CD14-positive monocyte (primary cell): Measurements from ENCODE around the gene IL19. TPM values are rescaled to one million over a fixed set of nuclear protein-coding genes. Genes with fewer than 3 reads are reported as not detected.

ENCODE experiments used
- DNase-seq, 3 donors: peaks; one replicate each; pipeline ENCODE4 v3.0.0-alpha.2; 2011 to 2022
- H2AFZ ChIP-seq: 2 replicates; pipeline ENCODE4 v1.6.0; 2012; ENCODE audit warnings: mild to moderate bottlenecking, low read depth, low read length, inconsistent platforms; ENCODE audit not compliant: insufficient read depth, poor library complexity, severe bottlenecking
- H3K27ac ChIP-seq, 2 donors: 1 replicate in 1 of 2; 2 replicates in 1 of 2; pipeline ENCODE4 v1.5.1; 2012 to 2013; ENCODE audit warnings: low read length in 2 of 2, control low read depth in 1 of 2, inconsistent platforms in 1 of 2, low read depth in 1 of 2, mild to moderate bottlenecking in 1 of 2
- H3K27me3 ChIP-seq, 2 donors: one replicate each; pipeline versions ENCODE4 v1.6.0 to v1.6.1; 2011 to 2013; ENCODE audit warnings: low read length in 2 of 2; ENCODE audit not compliant: control insufficient read depth in 2 of 2, insufficient read depth in 2 of 2
- H3K36me3 ChIP-seq, 2 donors: replicated peaks in 1 of 2; 1 replicate in 1 of 2; 2 replicates in 1 of 2; pipeline versions ENCODE4 v1.5.1 to v1.6.1; 2012 to 2013; ENCODE audit warnings: low read length in 2 of 2, control low read depth in 1 of 2, inconsistent platforms in 1 of 2, mild to moderate bottlenecking in 1 of 2; ENCODE audit not compliant: insufficient read depth in 2 of 2, control insufficient read depth in 1 of 2
- H3K4me1 ChIP-seq, 2 donors: 1 replicate in 1 of 2; 2 replicates in 1 of 2; pipeline versions ENCODE4 v1.5.1 to v1.6.1; 2012 to 2013; ENCODE audit warnings: low read length in 2 of 2, control low read depth in 1 of 2, inconsistent platforms in 1 of 2, mild to moderate bottlenecking in 1 of 2, moderate library complexity in 1 of 2; ENCODE audit not compliant: insufficient read depth in 2 of 2, control insufficient read depth in 1 of 2
- H3K4me2 ChIP-seq: replicated peaks from 2 replicates; pipeline ENCODE3; 2012; ENCODE audit warnings: low read length, moderate library complexity, mild to moderate bottlenecking; ENCODE audit not compliant: poor library complexity, severe bottlenecking; ENCODE audit errors: extremely low read depth
- H3K4me3 ChIP-seq, 3 experiments: fragments of 200-600 bp in 1 of 3; sonication (generic) in 1 of 3; replicated peaks in 1 of 3; 1 replicate in 2 of 3; 2 replicates in 1 of 3; pipeline ENCODE4 v1.5.1; 2011 to 2013; ENCODE audit warnings: low read length in 3 of 3, mild to moderate bottlenecking in 3 of 3, control low read depth in 2 of 3, low read depth in 2 of 3, inconsistent platforms in 1 of 3, moderate library complexity in 1 of 3
- H3K79me2 ChIP-seq: 2 replicates; pipeline ENCODE4 v1.6.0; 2012; ENCODE audit warnings: mild to moderate bottlenecking, control low read depth, inconsistent platforms, low read length, moderate library complexity; ENCODE audit not compliant: insufficient read depth
- H3K9ac ChIP-seq: 2 replicates; pipeline ENCODE4 v1.6.0; 2017; ENCODE audit warnings: low read length, mild to moderate bottlenecking; ENCODE audit not compliant: insufficient read depth, poor library complexity, severe bottlenecking
- H3K9me3 ChIP-seq, 2 donors: replicated peaks in 1 of 2; 1 replicate in 1 of 2; 2 replicates in 1 of 2; pipeline versions ENCODE4 v1.5.1 to v1.6.1; 2012 to 2013; ENCODE audit warnings: low read length in 2 of 2, control low read depth in 1 of 2; ENCODE audit not compliant: control insufficient read depth in 1 of 2, insufficient read depth in 1 of 2
- H4K20me1 ChIP-seq: 2 replicates; pipeline ENCODE4 v1.6.0; 2012; ENCODE audit warnings: mild to moderate bottlenecking, low read length, control low read depth, moderate library complexity; ENCODE audit not compliant: insufficient read depth
- H3K27ac Mint-ChIP-seq, 7 donors: one replicate each; pipeline ENCODE4 v1.8.0; 2020; ENCODE audit warnings: mild to moderate bottlenecking in 7 of 7, mixed read lengths in 7 of 7, moderate library complexity in 6 of 7, inconsistent platforms in 2 of 7
- H3K27me3 Mint-ChIP-seq, 3 donors: one replicate each; pipeline ENCODE4 v1.8.0; 2021 to 2022; ENCODE audit warnings: low read depth in 3 of 3, mild to moderate bottlenecking in 3 of 3, mixed read lengths in 3 of 3, moderate library complexity in 3 of 3, inconsistent platforms in 1 of 3
- H3K36me3 Mint-ChIP-seq, 2 donors: one replicate each; pipeline ENCODE4 v1.8.0; 2020; ENCODE audit warnings: mixed read lengths in 2 of 2, inconsistent platforms in 1 of 2, mild to moderate bottlenecking in 1 of 2
- H3K4me1 Mint-ChIP-seq: one replicate; pipeline ENCODE4 v1.8.0; 2020; ENCODE audit warnings: mild to moderate bottlenecking, mixed read lengths
- H3K4me3 Mint-ChIP-seq, 2 donors: one replicate each; pipeline ENCODE4 v1.8.0; 2020; ENCODE audit warnings: mild to moderate bottlenecking in 2 of 2, mixed read lengths in 2 of 2, moderate library complexity in 1 of 2
- H3K9me3 Mint-ChIP-seq, 7 donors: one replicate each; pipeline ENCODE4 v1.8.0; 2020 to 2022; ENCODE audit warnings: mixed read lengths in 7 of 7, mild to moderate bottlenecking in 6 of 7, moderate library complexity in 6 of 7, inconsistent platforms in 2 of 7
- WGBS: methylation state at CpG from one replicate; pipeline ENCODE4 v1.1.5; 2013; ENCODE audit warnings: missing lambda C conversion rate; ENCODE audit not compliant: insufficient coverage; 5-methylcytosine and 5-hydroxymethylcytosine counted together
- intact Hi-C, 2 donors: fragments of 100-400 bp; cut with micrococcal nuclease; formaldehyde crosslinking; loops; one replicate each; pipeline versions ENCODE4 v1.15.0 to v1.15.1; 2023
- polyA plus RNA-seq, 3 donors: library from polyadenylated mRNA; depleted of rRNA in 1 of 3; unstranded in 2 of 3; stranded (reverse) in 1 of 3; fragments of 300-500 nt in 2 of 3; fragments of >200 nt in 1 of 3; fragmentation: Illumina TruSeq in 2 of 3; gene quantifications; 1 replicate in 2 of 3; 2 replicates in 1 of 3; pipeline ENCODE4 v1.2.3, GENCODE V29; 2012 to 2021
- TF ChIP-seq, protein P1 (sequence below): fragments of 200-600 bp; IDR thresholded peaks from one replicate; pipeline ENCODE4 v1.8.0; 2022; ENCODE audit warnings: antibody characterized with exemption, mild to moderate bottlenecking

IL19 gene
- polyA plus RNA-seq, 3 donors: 0.41 TPM; not detected in 2

GRCh38 chr1:206887701-206888100, 117.1 kb downstream of the IL19 start:
- Mint-ChIP-seq H3K36me3 (no peaks in the 10 kb centered on the region), H3K9me3 (peaks cover 0 to 6% (median 0%) of the 10 kb centered on the region in 7 donors), H3K27ac (no peak overlapping the region), H3K4me3 (no peak overlapping the region), H3K4me1 (peaks cover 14% of the 10 kb centered on the region), H3K27me3 (peaks cover 5 to 7% (median 5%) of the 10 kb centered on the region in 3 donors)
- H3K27me3 ChIP-seq: peaks cover 0 to 2% of the 10 kb centered on the region in 2 donors
- no peak overlapping the region for H3K4me2 ChIP-seq
- no peaks in the 10 kb centered on the region for H3K36me3 ChIP-seq
- H4K20me1 ChIP-seq: no peaks in the 10 kb centered on the region
- H3K4me1 ChIP-seq: peaks cover 8 to 12% of the 10 kb centered on the region in 2 donors
- H3K4me3 ChIP-seq: no peak overlapping the region
- 100% methylated on average over 1 of the region's 4 CpGs for WGBS
- H2AFZ ChIP-seq: no peak overlapping the region
- H3K9ac ChIP-seq: no peak overlapping the region
- intact Hi-C loops: no loop called here
- H3K9me3 ChIP-seq: no peaks in the 10 kb centered on the region
- no peak overlapping the region for H3K27ac ChIP-seq
- DNase-seq: no peak
- TF ChIP-seq, protein P1, sequence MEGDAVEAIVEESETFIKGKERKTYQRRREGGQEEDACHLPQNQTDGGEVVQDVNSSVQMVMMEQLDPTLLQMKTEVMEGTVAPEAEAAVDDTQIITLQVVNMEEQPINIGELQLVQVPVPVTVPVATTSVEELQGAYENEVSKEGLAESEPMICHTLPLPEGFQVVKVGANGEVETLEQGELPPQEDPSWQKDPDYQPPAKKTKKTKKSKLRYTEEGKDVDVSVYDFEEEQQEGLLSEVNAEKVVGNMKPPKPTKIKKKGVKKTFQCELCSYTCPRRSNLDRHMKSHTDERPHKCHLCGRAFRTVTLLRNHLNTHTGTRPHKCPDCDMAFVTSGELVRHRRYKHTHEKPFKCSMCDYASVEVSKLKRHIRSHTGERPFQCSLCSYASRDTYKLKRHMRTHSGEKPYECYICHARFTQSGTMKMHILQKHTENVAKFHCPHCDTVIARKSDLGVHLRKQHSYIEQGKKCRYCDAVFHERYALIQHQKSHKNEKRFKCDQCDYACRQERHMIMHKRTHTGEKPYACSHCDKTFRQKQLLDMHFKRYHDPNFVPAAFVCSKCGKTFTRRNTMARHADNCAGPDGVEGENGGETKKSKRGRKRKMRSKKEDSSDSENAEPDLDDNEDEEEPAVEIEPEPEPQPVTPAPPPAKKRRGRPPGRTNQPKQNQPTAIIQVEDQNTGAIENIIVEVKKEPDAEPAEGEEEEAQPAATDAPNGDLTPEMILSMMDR: no peak
- H3K79me2 ChIP-seq: no peaks in the 10 kb centered on the region

DNA sequence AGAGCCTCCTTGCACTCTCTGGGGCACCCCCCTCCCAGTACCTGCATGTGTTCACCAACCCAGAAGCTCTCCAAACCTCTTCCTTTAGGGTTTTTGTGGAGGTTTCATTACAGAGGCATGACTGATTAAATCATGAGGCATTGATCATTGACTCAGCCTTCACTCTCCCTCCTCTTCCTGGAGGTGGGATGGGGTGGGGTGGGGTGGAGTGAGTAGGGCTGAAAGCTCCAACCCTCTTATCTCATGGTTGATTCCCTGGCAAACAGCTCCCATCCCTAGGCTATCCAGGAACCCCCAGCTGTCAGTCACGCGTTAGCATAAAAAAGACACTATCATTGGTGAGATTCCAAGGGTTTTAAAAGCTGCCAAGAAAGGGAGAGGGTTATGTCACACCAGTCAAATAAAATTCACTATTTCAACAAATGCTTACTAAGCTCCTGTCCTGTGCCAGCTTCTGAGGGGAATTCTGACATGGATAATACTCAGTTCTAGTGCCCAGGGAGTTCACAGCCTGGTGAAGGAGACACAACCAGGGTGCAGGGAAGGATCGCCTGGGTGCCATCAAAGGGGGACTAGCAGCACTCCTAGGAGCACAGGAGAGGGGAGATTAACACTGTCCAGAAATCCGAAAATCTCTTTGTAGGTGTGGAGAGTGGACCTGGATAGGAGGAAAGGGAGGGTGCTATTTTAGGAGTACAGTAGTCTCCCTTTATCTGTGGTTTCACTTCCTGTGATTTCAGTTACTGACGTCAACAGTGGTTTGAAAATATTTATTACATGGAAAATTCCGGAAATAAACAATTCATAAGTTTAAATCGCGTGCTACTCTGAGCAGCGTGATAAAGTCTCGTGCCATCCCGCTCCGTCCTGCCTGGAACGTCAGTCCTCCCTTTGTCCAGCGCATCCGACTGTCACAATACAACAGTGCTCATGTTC, 119.8 kb downstream of the IL19 start:
- no peaks in the 10 kb centered on the region for H3K79me2 ChIP-seq
- WGBS: 17% methylated on average over 8 of the region's 15 CpGs
- peak overlapping the region; percentile 44 to 62 for H3K4me3 Mint-ChIP-seq
- no peaks in the 10 kb centered on the region for H4K20me1 ChIP-seq
- H3K9ac ChIP-seq: no peak overlapping the region
- H3K4me1 ChIP-seq: peaks cover 8 to 12% of the 10 kb centered on the region in 2 donors
- TF ChIP-seq, protein P1: no peak
- peak overlapping the region; percentile 37 to 80 (median 68) for H3K27ac Mint-ChIP-seq
- no peaks in the 10 kb centered on the region for H3K36me3 Mint-ChIP-seq
- H3K4me2 ChIP-seq: no peak overlapping the region
- peak; percentile 80 to 88 (median 86) for DNase-seq
- no peak overlapping the region for H3K4me3 ChIP-seq
- no peak overlapping the region for H2AFZ ChIP-seq
- H3K27ac ChIP-seq: peak overlapping the region in 1 of 2 donors; percentile 48
- no peaks in the 10 kb centered on the region for H3K36me3 ChIP-seq
- H3K9me3 ChIP-seq: no peaks in the 10 kb centered on the region
- H3K4me1 Mint-ChIP-seq: peaks cover 17% of the 10 kb centered on the region
- H3K27me3 Mint-ChIP-seq: peaks cover 2 to 7% (median 3%) of the 10 kb centered on the region in 3 donors
- H3K27me3 ChIP-seq: no peaks in the 10 kb centered on the region
- intact Hi-C loops: no loop called here
- H3K9me3 Mint-ChIP-seq: peaks cover 0 to 6% (median 0%) of the 10 kb centered on the region in 7 donors
